ENCODE data around the gene KCNMB3.
"Not testable (repeated sequence)": the region's sequence is repeated elsewhere in the genome, so short reads cannot be mapped to it uniquely, and the experiment has no call there.

Gene KCNMB3

DNA sequence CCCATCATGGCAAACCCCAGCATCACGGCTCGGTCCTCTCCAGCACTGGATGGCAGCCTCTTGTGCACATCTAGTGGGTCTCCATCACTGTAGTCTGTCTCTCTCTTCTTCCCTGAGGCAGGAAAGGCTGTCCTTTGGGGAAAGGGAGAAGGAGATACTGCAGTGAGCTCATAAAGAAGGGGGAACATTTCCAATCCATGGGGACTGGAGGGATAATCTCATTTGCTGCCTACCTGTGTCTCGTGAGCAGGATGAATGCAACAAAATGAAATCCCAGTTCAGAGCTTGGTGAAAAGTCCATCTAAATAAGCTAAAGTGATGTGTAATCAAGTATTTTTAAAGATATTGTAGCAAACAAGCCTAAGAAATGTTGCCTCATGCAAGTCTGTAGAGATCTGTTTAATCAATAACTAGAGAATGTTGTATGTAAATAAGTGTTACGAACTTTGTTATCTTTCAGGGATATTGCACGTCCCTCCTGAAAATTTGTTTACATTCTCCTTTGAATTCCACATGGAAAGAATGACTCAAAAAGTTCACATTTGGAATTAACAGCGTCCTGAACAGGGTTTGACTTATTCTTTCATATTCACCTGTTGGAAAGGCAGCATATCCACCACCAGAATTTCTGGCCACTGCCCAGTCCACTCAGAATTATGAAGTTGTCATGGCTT is at the start of gene KCNMB3:
TSS of gene KCNMB3 (minus strand) at position 312 of the 674 bp plus-strand sequence. CDS start at position 188, 124 bp downstream.
- no peak for DNase-seq

GRCh38 chr3:179299999-179300613 is 49.2 kb upstream of the KCNMB3 start:
- no peak for DNase-seq

GRCh38 chr3:179299316-179299715 is 48.4 kb upstream of the KCNMB3 start:
- no peak for DNase-seq

GRCh38 chr3:179297971-179298725 is 47.2 kb upstream of the KCNMB3 start:
- DNase-seq = no peak

- DNase-seq = no peak
These were observed 41.5 kb upstream of the KCNMB3 start for GRCh38 chr3:179292450-179292849.

- no peak for DNase-seq
These were observed 38.4 kb upstream of the KCNMB3 start for GRCh38 chr3:179289295-179289694.

GRCh38 chr3:179288845-179289244 is 37.9 kb upstream of the KCNMB3 start:
- DNase-seq = no peak

GRCh38 chr3:179286331-179286730 is 35.4 kb upstream of the KCNMB3 start:
- no peak for DNase-seq

DNA sequence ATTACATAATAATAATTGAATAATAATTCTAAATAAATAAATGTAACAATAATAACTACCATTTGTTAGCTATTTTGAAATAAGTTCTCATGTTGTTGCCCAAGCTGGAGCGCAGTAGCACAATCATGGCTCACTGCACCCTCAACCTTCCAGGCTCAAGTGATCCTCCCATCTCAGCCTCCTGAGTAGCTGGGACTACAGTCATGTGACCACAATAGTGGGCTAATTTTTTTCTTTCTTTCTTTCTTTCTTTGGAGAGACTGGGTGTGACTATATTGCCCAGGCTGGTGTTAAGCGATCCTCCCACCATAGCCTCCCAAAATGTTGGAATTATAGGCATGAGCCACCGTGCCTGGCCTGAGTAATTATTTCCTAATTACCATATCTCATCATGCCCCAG is 30.9 kb upstream of the KCNMB3 start:
- DNase-seq = no peak

- DNase-seq = no peak
These were observed 28.9 kb upstream of the KCNMB3 start for GRCh38 chr3:179279837-179280236.

GRCh38 chr3:179278932-179279693 is 28.2 kb upstream of the KCNMB3 start:
- no peak for DNase-seq

DNA sequence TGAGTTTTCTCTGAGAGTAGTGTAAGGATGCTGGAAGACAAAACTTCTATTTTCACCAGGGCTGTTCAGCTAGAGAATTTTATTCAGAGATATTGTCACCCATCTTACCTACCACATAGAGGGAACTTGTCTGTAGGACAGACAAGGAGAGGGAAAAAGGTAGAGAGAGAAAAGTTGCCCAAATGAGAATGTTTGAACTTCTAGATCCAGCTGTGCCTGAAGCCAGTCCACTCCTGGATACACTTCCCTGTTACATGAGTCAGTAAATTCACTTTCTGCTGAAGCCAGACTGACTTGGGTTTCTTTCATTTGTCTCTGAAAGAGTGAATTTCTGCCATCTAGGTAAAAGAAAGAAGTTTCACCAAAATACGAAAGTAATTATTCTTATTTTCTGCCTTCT is 27.2 kb upstream of the KCNMB3 start:
- no peak for DNase-seq

GRCh38 chr3:179276743-179277142 is 25.8 kb upstream of the KCNMB3 start:
- no peak for DNase-seq

GRCh38 chr3:179276001-179276400 is 25.1 kb upstream of the KCNMB3 start:
- no peak for DNase-seq

- DNase-seq = not testable (repeated sequence)
These were observed 23.5 kb upstream of the KCNMB3 start for GRCh38 chr3:179274434-179274833.

DNA sequence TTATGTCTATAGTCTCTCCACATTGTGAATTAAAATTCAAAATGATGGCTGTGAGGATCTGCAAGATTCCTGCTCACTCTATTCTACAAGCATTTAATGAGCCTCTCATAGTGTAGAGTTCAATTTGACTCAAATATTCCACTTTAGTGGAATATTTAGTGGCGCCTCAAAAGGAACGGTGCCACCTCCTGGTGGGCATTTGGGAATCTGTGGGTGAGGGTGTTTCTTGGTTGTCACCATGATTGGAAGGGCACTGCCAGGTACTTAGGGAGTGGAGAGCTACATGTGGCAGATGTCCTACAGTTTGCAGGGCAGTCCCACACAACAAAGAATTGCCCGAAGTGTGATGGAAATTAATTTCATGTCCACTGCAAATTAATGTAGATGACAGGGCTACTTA is 21.5 kb upstream of the KCNMB3 start:
- DNase-seq = no peak

DNA sequence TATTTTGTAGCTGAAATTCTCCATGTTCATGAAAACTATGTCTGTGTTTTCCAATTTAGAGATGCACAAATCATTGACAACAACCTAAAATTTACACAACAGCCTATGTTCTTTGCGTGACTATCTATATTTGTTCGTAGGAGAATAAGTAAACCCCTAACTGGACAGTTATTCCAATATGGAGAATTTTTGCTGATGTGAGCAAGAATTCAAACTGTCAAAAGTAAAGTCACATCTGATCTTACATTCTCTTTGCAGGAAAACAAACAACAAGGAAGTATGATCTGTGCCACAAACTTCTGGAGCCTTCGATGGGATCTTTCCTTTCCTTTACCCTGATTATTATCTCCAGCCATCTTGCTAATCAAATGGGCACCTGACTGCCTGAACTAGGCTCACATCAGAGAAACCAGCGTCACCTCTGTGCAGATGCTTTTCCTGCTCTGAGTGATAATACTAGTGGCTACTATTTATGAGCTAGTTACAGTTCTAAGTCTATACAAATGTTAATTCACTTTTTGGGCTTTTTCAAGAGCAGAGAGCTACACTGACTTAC is 18.3 kb upstream of the KCNMB3 start:
- no peak for DNase-seq

- no peak for DNase-seq
These were observed 17.6 kb upstream of the KCNMB3 start for GRCh38 chr3:179268400-179269051.

GRCh38 chr3:179266701-179267211 is 15.8 kb upstream of the KCNMB3 start:
- DNase-seq = no peak

DNA sequence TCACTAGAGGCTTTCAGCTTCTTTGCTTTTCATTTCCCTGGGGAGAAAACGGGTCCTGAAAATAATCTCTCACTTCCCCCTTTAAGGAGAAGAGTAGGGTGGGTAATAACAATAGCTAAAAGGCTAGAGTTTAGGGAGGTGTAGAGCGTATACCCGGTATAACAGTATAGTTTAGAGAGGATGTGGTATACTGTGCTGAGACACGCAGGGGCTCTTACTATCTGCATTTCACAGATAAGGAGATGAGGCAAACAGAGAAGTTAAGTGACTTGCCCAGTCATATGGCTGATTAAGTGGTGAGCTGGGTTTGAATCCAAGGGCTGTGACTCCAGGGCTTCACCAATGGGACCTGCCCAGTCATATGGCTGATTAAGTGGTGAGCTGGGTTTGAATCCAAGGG is 15.0 kb upstream of the KCNMB3 start:
- no peak for DNase-seq

DNA sequence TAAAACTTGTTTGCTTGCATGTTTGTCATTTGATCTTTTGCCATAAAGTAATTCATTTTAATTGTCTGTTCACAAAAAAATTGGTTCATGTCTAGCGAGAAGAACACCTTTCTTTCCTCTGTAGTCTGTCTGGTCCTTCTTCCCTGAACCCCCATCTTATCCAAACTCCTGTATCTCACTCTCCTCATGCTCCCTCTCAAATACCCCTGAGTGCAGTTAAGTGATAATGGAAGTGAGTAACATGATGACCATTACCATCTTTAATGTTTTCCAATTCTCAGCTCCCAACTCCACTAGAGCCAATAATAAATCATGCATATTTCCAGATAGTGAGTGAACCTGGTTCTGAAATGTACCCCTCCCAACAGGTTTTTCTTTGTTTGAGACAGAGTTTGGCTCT is 14.2 kb upstream of the KCNMB3 start:
- no peak for DNase-seq

DNA sequence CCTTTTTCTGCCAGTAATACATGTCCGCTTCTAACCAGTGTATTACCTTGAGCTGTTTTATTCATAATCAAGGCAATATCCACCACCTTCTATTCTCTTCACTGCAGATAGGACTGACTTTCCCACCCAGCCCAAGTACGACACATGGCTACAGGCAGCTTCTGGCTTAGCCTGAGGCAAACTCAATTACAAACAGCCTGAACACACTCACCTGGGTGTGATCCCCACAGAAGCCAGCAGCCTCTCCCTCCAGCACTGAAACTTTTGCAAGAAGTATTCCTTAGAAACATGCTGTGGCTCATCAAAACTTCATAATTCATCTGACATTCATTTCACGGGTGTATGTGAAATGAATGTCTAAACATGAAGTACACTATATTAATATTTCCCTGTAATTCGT is 13.5 kb upstream of the KCNMB3 start:
- DNase-seq = no peak

Measured in NCI-H774 (cell line).